Activated naive CD8-positive, alpha-beta T cell treated with anti-CD3 and anti-CD28 coated beads for 36 hours (primary cell): ENCODE measurements around the gene FILIP1. TPM values are rescaled to one million over a fixed set of nuclear protein-coding genes. Genes with fewer than 3 reads are reported as not detected.
"Not testable (repeated sequence)": the region's sequence is repeated elsewhere in the genome, so short reads cannot be mapped to it uniquely, and the experiment has no call there.

ENCODE experiments used
- DNase-seq: peaks from one replicate; pipeline ENCODE4 v3.0.0; 2021
- H3K27ac Mint-ChIP-seq: one replicate; pipeline ENCODE4 v1.8.0; 2022; ENCODE audit warnings: mild to moderate bottlenecking, moderate library complexity, mixed read lengths
- H3K27me3 Mint-ChIP-seq: one replicate; pipeline ENCODE4 v1.8.0; 2022; ENCODE audit warnings: mild to moderate bottlenecking, mixed read lengths
- H3K36me3 Mint-ChIP-seq: one replicate; pipeline ENCODE4 v1.8.0; 2021; ENCODE audit warnings: mild to moderate bottlenecking, mixed read lengths
- H3K4me1 Mint-ChIP-seq: one replicate; pipeline ENCODE4 v1.8.0; 2021; ENCODE audit warnings: mixed read lengths
- H3K4me3 Mint-ChIP-seq: one replicate; pipeline ENCODE4 v1.8.0; 2022; ENCODE audit warnings: mild to moderate bottlenecking, moderate library complexity, mixed read lengths
- H3K9me3 Mint-ChIP-seq: one replicate; pipeline ENCODE4 v1.8.0; 2022; ENCODE audit warnings: mixed read lengths
- total RNA-seq, 2 experiments: library from RNA; stranded (reverse); gene quantifications; one replicate each; pipeline ENCODE4 v1.2.3, GENCODE V29; 2021

FILIP1 gene
- total RNA-seq, 2 experiments from 2014 or later, result not detected

GRCh38 chr6:75423386-75423785 is 70.2 kb downstream of the FILIP1 start:
- no peak for DNase-seq
- Mint-ChIP-seq H3K9me3 (no peaks in the 10 kb centered on the region), H3K4me3 (no peak overlapping the region), H3K27ac (no peak overlapping the region), H3K4me1 (peaks cover 11% of the 10 kb centered on the region), H3K27me3 (peaks cover 6% of the 10 kb centered on the region), H3K36me3 (no peaks in the 10 kb centered on the region)

DNA sequence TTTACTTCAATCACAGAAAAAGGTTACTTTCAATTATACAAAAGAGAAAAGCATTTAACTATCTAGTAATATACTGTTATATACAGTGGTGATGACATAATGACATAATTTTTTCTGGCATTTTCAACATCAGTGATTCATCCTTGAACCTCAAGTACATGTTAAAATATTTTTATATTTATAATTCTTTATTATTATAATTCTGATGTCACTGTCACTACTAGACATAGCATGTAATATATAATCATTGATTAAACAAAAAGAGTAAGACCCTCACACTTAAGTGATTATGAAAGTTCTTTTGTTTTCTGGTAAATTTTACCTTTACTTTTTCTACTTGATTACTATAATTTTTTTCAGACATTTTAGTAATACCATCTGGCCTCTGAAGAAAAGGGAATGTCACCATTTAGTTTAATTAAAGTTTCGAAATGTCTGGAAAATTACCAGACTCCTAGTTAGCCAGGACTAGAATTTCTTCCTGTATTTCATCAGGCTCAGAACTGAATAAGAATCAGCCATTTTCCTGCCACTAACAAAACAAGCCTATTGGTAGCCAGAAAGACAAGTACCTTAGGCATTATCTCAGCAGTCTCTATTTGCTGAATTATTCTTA is 71.5 kb downstream of the FILIP1 start:
- Mint-ChIP-seq H3K4me3 (no peak overlapping the region), H3K36me3 (no peaks in the 10 kb centered on the region), H3K27ac (no peak overlapping the region), H3K4me1 (peaks cover 11% of the 10 kb centered on the region), H3K9me3 (no peaks in the 10 kb centered on the region), H3K27me3 (peaks cover 6% of the 10 kb centered on the region)
- DNase-seq, result no peak

DNA sequence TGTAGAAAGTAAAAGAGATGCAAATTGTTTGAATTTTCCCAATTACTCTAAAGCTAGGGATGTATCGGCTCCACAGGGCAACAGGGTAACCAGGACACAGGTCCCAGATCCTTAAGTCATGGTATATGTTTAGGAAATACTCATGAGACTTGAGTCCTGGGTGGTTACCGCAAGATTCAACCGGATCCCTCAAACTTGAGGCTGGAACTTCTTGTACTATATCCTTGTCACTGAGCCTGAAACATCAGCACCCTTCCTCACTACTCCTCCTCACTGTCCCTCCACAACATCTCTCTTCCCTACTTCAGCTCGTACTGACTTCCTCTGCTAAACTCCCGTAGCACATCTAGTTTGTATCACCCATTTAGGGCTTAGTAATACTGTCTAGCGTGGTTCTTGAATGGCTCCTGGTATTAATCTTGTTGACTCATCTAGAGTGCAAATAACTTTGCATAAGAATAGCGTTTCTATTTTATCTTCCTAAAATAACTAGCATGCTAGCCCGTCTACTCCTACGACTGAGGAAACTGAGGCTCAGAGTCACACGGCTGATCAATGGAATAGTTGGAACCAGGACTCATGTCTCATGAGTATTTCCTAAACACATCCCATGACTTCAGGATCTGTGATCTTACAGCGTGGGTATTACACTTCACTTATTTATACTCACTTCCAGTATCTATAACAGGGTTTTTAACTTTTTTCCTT is 72.1 kb downstream of the FILIP1 start:
- no peak for DNase-seq
- peaks cover 11% of the 10 kb centered on the region for H3K4me1 Mint-ChIP-seq
- H3K4me3 Mint-ChIP-seq, result no peak overlapping the region
- H3K9me3 Mint-ChIP-seq, result no peaks in the 10 kb centered on the region
- no peaks in the 10 kb centered on the region for H3K36me3 Mint-ChIP-seq
- peaks cover 6% of the 10 kb centered on the region for H3K27me3 Mint-ChIP-seq
- H3K27ac Mint-ChIP-seq, result no peak overlapping the region

DNA sequence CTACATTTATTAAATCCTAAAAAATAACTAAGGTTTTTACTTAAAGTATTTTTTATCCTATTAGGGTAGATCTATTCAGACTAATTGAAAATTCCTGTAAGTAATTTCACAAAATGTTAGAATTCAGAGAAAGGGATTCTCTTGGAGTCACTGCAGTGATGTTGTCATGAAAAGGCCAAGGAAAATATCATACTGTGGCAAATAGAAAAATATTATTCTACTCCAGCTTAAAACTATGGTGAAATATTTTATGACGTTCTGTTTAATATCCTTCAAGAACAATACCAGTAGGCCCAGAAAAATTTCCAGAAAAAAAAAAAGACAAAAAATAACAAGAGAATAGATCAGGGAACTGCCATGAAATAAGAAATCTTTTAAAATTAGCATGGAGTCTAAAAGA is 73.6 kb downstream of the FILIP1 start:
- no peak for DNase-seq
- no peaks in the 10 kb centered on the region for H3K36me3 Mint-ChIP-seq
- H3K4me3 Mint-ChIP-seq, result no peak overlapping the region
- H3K4me1 Mint-ChIP-seq, result peaks cover 5% of the 10 kb centered on the region
- H3K27me3 Mint-ChIP-seq, result peaks cover 10% of the 10 kb centered on the region
- H3K9me3 Mint-ChIP-seq, result no peaks in the 10 kb centered on the region
- no peak overlapping the region for H3K27ac Mint-ChIP-seq

GRCh38 chr6:75419416-75419815 is 74.2 kb downstream of the FILIP1 start:
- DNase-seq, result no peak
- H3K27me3 Mint-ChIP-seq, result peaks cover 15% of the 10 kb centered on the region

GRCh38 chr6:75418233-75418632 is 75.4 kb downstream of the FILIP1 start:
- no peaks in the 10 kb centered on the region for H3K4me1 Mint-ChIP-seq
- peaks cover 25% of the 10 kb centered on the region for H3K27me3 Mint-ChIP-seq
- DNase-seq, result no peak
- H3K27ac Mint-ChIP-seq, result no peak overlapping the region
- H3K36me3 Mint-ChIP-seq, result no peaks in the 10 kb centered on the region
- no peak overlapping the region for H3K4me3 Mint-ChIP-seq
- no peaks in the 10 kb centered on the region for H3K9me3 Mint-ChIP-seq

More at GRCh38 chr6:75419416-75419815, 74.2 kb downstream of the FILIP1 start:
- H3K4me1 Mint-ChIP-seq, result peaks cover 1% of the 10 kb centered on the region
- no peaks in the 10 kb centered on the region for H3K36me3 Mint-ChIP-seq
- no peak overlapping the region for H3K27ac Mint-ChIP-seq
- no peaks in the 10 kb centered on the region for H3K9me3 Mint-ChIP-seq
- H3K4me3 Mint-ChIP-seq, result no peak overlapping the region

DNA sequence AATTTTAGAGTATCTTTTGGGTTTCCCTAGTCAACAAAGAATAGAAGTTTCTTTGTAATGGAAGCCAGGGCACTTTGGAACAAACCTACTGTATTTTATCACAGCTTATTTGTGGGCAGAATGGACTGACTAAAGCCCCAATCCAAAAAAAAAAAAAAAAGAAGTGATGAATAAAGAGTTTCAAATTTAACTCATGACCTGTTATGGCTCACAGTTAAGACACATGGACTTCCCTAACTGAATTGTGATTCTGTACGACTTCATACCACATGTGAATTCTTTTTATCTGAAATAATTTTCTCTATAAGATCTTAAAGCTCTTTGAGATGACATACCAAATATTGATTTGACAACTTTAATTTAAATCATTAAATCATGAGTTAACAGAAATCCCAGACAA is 77.2 kb downstream of the FILIP1 start:
- Mint-ChIP-seq H3K27ac (no peak overlapping the region), H3K36me3 (no peaks in the 10 kb centered on the region), H3K4me1 (no peaks in the 10 kb centered on the region), H3K4me3 (no peak overlapping the region), H3K9me3 (no peaks in the 10 kb centered on the region), H3K27me3 (peaks cover 35% of the 10 kb centered on the region)
- DNase-seq, result no peak

GRCh38 chr6:75415804-75416203 is 77.8 kb downstream of the FILIP1 start:
- H3K27ac Mint-ChIP-seq, result no peak overlapping the region
- no peak overlapping the region for H3K4me3 Mint-ChIP-seq
- DNase-seq, result no peak
- H3K9me3 Mint-ChIP-seq, result no peaks in the 10 kb centered on the region
- H3K36me3 Mint-ChIP-seq, result no peaks in the 10 kb centered on the region
- H3K4me1 Mint-ChIP-seq, result no peaks in the 10 kb centered on the region
- peaks cover 35% of the 10 kb centered on the region for H3K27me3 Mint-ChIP-seq

DNA sequence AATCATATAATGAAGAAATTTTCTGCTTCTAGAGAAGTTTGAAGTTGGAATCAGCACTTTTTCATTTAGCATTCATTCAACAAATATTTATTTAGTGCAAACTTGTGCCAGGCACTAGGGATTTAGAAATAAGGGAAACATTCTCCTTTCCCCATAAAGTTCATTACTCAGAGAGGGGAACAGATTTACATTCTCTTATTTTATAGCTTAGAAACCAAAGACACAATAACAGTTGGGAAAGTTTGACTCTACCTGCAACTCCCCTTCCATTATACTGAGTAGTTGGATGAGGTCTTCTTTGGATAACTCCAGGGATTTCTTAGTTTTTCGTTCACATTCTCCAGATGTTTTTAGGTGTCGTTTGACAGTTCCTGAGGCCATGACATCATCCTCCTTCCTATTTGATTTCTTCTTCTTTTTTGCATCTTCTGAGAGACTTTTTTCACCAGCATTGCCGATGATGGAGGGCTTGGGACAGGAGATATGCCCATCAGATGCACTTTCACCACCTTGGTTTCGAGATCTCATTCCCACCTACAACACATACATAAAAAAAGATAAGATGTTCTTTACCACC is 79.1 kb downstream of the FILIP1 start:
- no peaks in the 10 kb centered on the region for H3K9me3 Mint-ChIP-seq
- no peak for DNase-seq
- H3K36me3 Mint-ChIP-seq, result no peaks in the 10 kb centered on the region
- H3K4me3 Mint-ChIP-seq, result no peak overlapping the region
- H3K27ac Mint-ChIP-seq, result no peak overlapping the region
- H3K27me3 Mint-ChIP-seq, result peaks cover 35% of the 10 kb centered on the region
- H3K4me1 Mint-ChIP-seq, result no peaks in the 10 kb centered on the region

GRCh38 chr6:75412969-75413662 is 80.5 kb downstream of the FILIP1 start:
- Mint-ChIP-seq H3K27ac (no peak overlapping the region), H3K4me1 (no peaks in the 10 kb centered on the region), H3K9me3 (no peaks in the 10 kb centered on the region), H3K36me3 (no peaks in the 10 kb centered on the region), H3K27me3 (peaks cover 31% of the 10 kb centered on the region), H3K4me3 (no peak overlapping the region)
- DNase-seq, result no peak

DNA sequence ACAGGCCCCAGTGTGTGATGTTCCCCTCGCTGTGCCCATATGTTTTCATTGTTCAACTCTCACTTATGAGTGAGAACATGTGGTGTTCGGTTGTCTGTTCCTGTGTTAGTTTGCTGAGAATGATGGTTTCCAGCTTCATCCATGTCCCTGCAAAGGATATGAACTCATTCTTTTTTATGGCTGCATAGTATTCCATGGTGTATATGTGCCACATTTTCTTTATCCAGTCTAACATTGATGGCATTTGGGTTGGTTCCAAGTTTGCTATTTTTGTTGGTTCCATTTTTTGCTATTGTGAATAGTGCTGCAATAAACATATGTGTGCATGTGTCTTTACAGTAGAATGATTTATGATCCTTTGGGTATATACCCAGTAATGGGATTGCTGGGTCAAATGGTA is 83.0 kb downstream of the FILIP1 start:
- H3K36me3 Mint-ChIP-seq, DNase-seq, H3K4me3 Mint-ChIP-seq, H3K27ac Mint-ChIP-seq, H3K4me1 Mint-ChIP-seq, H3K9me3 Mint-ChIP-seq: not testable (repeated sequence)
- peaks cover 27% of the 10 kb centered on the region for H3K27me3 Mint-ChIP-seq

- H3K27me3 Mint-ChIP-seq, result peaks cover 24% of the 10 kb centered on the region
- no peaks in the 10 kb centered on the region for H3K4me1 Mint-ChIP-seq
- H3K36me3 Mint-ChIP-seq, result no peaks in the 10 kb centered on the region
- no peak for DNase-seq
- H3K9me3 Mint-ChIP-seq, result no peaks in the 10 kb centered on the region
- H3K27ac Mint-ChIP-seq, result no peak overlapping the region
- H3K4me3 Mint-ChIP-seq, result no peak overlapping the region
Observed at GRCh38 chr6:75409928-75410327, 83.7 kb downstream of the FILIP1 start.

- Mint-ChIP-seq H3K36me3 (no peaks in the 10 kb centered on the region), H3K27ac (no peak overlapping the region), H3K9me3 (no peaks in the 10 kb centered on the region), H3K4me3 (no peak overlapping the region), H3K27me3 (peaks cover 20% of the 10 kb centered on the region), H3K4me1 (no peaks in the 10 kb centered on the region)
- DNase-seq, result no peak
Observed at GRCh38 chr6:75409286-75409685, 84.3 kb downstream of the FILIP1 start.

- Mint-ChIP-seq H3K4me1 (no peaks in the 10 kb centered on the region), H3K27ac (no peak overlapping the region), H3K4me3 (no peak overlapping the region), H3K36me3 (no peaks in the 10 kb centered on the region), H3K27me3 (peaks cover 8% of the 10 kb centered on the region), H3K9me3 (no peaks in the 10 kb centered on the region)
- no peak for DNase-seq
Observed at GRCh38 chr6:75403563-75404080, 90.0 kb downstream of the FILIP1 start.

- no peaks in the 10 kb centered on the region for H3K36me3 Mint-ChIP-seq
- peaks cover 8% of the 10 kb centered on the region for H3K27me3 Mint-ChIP-seq
- no peak for DNase-seq
- H3K9me3 Mint-ChIP-seq, result no peaks in the 10 kb centered on the region
- H3K4me1 Mint-ChIP-seq, result no peaks in the 10 kb centered on the region
- H3K4me3 Mint-ChIP-seq, result no peak overlapping the region
- no peak overlapping the region for H3K27ac Mint-ChIP-seq
Observed at GRCh38 chr6:75402296-75402695, 91.3 kb downstream of the FILIP1 start.
